Dermis blood vessel endothelial cell (primary cell): ENCODE measurements around the gene TREML2. TPM values are rescaled to one million over a fixed set of nuclear protein-coding genes. Genes with fewer than 3 reads are reported as not detected.
A peak's percentile ranks its signal among the peaks of the same experiment; 100 is the strongest.
"Not testable (repeated sequence)": the region's sequence is repeated elsewhere in the genome, so short reads cannot be mapped to it uniquely, and the experiment has no call there.

ENCODE experiments used
- DNase-seq: peaks from one replicate; pipeline ENCODE4 v3.0.0; 2010
- total RNA-seq: library from RNA; depleted of rRNA; stranded (reverse); fragments of >200 nt; gene quantifications from 2 replicates; pipeline ENCODE4 v1.2.3, GENCODE V29; 2014

The TREML2 gene
- total RNA-seq, 1 donor from 2014 or later: not detected

DNA sequence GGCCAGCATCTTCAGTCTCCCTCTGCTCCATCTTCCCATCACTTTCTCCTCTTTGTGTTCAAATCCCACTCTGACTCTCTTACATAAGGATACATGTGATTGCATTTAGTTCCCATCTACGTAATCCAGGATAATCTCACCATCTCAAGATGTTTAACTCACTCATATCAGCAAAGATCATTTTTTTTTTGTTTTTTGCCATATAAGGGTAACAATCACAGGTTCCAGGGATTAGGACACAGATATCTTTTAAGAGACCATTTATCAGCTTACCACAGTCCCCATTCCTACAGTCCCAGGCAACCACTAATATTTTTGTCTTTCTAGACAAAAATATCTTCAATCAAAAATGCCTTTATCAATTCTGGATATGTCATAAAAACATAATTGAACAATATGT, 3.2 kb upstream of the TREML2 start:
- DNase-seq: no peak

DNA sequence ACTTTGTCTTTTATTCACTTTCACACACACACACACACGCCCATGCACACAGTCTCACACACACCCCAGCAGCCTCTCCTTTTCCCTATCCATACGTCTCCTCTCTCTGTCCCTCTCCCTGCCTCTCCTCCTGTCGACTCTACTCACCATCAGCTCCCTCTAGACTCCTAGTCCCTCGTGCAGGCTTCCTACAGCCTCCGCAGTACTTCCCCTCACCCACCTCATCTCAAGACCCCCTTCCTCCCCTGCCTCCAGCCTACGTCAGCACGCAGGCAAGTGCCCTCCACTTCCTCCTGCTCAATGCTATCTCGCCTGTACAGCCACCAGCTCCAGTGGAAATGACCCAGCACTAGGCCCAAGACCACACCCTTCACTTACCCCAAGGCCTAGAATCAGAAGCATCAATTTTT, 820 bp upstream of the TREML2 start:
- DNase-seq: no peak

DNA sequence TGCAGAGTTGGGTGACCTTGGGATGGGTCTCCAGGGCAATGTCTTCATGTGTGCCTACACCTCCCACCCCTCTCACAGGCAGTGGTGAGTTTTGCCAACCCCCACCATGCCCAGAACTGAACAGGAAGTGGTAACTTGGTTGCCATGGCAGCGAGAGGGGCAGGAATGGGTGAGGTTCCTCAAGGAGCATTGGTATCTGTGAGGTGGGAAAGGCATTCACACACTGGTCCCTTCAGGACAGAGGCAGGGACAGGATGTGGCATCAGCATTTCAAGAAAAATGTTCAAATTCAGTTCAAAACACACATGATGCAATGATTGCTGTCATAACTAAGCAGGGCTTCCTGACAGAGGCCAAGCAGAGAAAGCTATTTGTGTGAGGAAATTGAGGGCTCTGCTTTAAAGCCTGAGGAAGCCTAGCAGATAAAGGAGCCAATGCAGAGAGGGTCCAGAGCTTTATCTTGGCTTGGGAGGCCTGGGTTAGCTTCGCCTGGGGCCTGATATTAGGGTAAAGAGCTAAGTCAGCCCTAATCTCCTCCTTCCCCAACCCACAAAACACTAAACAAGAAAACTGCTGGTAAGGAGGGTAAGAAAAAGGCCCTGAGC, 551 bp downstream of the TREML2 start:
- DNase-seq: no peak

DNA sequence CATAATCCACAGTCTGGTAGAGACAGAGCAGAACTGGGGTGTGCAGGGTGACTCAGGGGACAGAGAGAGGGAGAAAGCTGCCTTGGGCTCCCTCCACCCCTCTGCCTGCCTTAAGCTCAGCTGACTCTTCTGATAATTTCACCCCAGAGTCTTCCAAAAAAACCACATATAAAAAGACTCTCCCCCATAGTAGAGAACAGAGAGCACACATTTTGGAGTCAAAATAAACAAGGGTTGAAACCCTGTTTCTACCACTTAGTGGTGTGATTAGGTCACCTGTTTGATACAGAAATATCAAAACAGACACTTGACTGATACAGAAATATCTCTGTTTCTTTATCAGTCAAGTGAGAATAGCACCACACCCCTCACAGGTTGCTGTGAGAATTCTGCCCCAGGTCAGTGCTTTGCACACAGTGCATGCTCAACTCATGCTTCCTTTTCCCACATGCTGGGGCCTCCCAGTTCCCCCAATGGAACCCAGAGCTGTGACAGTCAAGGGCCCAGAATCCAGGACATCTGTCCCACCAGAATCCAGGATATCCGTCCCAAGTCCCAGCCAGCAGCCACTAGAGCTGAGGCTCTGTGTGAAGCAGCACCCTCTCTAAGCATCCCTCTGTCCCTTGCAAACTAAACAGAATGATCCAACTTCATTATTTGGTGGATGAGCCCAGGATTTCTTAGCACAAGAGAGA, 1.2 kb downstream of the TREML2 start:
- DNase-seq: no peak

DNA sequence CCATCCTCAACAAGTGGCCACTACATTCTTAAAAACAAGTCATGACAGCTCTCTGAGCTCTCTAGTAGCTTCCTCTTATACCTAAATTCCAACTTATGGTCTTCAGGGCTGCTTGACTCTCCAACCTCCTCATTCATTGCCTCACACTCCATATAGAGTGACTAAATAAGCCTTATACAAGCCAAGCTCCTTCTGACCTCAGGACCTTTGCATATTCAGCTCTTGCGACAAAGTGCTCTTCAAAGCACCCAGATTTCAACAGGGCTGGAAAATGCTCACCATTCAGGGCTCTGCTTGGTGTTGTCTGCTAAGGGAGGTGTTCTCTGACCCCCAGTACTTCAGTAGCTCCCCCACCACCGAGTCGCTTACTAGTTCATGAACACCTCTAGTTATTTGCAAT, 3.7 kb downstream of the TREML2 start:
- DNase-seq: no peak

DNA sequence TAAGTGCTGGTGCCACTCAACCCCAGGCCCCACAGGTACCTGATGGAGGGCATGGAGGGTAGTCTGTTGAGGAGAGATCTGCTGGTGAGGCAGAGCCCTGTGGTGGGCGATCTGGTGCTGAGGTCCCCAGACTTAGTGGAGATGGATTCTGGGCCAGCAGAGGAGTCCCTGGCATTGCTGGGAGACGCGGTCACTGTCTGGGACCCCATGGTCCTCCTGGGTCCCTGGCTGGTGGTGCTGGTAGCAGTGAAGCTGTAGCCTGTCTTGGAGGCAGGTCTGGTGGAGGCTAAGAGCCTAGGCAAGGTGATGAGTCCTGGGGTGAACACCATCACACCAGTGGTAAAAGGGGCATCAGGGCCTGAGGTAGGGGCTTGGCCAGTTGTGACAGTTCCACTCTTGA, 6.6 kb downstream of the TREML2 start:
- no peak for DNase-seq

DNA sequence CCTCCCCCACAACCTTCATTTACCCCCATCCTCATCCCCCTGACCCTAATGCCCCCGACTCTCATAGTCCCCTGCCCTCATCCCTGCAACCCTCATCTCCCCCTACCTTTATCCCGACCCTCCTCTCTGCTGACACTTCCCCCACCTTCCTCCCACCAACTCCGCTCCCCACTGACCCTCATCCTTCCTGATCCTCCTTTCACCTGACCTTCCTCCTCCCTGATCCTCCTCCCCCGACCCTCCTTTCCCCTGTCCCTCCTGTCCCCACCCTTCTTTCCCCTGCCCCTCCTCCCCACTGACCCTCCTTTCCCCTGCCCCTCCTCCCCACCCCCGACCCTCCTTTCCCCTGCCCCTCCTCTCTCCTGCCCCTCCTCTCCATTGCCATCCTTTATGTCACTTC, 7.1 kb downstream of the TREML2 start:
- no peak for DNase-seq

DNA sequence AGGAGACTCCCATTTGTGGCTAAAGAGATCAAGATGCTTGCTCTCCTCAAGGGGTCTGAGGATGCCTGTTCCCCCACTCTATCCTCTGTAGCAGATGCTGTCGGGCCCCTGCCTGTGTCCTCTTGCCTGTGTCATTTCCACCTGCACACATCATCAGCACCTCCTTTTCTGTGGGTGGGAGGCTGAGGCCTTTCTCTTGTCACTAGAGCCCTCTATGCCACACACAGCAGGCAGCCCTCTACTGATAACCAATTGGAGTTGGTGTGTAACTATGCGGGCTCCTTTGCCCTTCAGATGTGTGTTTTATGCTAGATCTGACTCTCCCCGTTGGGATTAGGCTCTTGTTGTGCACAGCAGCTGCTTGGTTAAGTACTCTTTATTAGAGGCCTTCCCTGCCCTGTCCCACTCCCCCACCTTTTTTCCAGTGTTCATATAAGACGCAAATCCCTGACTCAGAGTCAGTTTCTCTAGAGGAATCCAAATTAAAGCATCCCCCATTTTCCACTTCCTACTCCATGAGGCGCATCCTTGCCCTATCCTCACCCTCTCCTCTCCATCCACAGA, 7.7 kb downstream of the TREML2 start:
- no peak for DNase-seq

DNA sequence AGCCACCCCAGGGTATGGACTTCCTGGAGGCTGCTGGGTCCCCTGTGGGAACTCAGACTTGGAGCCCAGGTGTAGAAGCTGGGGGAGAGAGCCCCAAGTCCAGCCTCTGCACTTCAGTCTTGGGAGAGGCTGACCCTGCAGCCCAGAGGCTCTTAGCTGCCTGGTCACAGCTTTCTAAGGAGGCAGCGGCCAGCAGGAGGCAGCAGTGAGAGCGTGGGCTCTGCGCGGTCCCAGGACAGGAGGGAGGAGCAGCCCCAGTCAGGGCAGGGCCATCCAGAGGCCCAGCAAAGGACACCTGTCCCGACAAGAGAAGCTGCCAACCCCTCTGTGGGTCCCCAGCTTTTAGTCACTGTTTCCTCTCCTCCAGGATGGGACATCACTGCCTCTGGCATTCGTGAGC, 9.4 kb downstream of the TREML2 start:
- peak; percentile 25 for DNase-seq

DNA sequence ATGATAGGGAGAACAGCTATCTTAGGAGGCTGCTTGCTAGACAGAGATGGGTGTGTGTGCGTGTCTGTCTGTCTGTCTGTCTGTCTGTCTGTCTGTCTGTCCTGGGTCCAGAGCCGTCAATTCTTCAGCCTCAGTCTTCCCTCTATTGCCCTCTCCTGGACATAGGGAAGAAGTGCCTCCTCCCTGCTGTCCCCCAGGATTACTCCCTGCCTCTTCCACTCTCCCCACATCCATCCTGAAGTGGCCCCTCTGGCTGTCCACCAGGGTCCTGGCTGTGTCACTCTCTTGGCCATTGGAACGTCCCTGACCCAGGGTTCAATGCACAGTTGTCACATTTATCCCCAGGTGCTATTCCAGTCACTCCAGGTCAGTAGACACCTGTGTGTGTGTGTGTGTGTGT, 10.2 kb downstream of the TREML2 start:
- DNase-seq: no peak

DNA sequence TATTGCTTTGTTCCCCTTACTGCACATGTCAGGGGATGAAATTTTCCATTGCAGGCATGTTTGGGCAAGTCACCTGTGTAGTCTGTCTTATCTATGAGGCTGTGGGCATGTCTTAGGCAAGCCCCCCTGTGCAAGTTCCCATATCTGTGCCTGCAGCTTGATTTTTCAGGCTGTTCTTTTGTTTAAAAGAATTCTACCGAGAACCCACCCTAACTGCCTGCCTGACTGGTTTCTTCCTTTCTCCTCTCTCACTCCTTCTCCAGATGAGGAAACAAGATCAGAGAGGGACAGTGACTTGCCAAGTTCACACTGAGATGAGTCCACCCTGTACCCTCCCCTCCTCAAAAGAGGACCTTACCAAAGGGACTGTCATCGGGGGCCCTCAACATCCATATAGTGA, 11.0 kb downstream of the TREML2 start:
- no peak for DNase-seq

DNA sequence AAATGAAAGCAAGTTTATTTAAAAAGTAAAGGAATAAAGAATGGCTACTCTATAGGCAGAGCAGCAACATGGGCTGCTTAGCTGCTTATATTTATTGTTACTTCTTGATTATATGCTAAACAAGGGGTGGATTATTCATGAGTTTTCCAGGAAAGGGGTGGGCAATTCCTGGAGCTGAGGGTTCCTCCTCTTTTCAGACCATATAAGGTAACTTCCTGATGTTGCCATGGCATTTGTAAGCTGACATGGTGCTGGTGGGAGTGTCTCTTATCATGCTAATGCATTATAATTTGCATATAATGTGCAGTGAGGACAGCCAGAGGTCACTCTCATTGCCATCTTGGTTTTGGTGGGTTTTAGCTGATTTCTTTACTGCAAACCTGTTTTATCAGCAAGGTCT, 11.9 kb downstream of the TREML2 start:
- DNase-seq: not testable (repeated sequence)

DNA sequence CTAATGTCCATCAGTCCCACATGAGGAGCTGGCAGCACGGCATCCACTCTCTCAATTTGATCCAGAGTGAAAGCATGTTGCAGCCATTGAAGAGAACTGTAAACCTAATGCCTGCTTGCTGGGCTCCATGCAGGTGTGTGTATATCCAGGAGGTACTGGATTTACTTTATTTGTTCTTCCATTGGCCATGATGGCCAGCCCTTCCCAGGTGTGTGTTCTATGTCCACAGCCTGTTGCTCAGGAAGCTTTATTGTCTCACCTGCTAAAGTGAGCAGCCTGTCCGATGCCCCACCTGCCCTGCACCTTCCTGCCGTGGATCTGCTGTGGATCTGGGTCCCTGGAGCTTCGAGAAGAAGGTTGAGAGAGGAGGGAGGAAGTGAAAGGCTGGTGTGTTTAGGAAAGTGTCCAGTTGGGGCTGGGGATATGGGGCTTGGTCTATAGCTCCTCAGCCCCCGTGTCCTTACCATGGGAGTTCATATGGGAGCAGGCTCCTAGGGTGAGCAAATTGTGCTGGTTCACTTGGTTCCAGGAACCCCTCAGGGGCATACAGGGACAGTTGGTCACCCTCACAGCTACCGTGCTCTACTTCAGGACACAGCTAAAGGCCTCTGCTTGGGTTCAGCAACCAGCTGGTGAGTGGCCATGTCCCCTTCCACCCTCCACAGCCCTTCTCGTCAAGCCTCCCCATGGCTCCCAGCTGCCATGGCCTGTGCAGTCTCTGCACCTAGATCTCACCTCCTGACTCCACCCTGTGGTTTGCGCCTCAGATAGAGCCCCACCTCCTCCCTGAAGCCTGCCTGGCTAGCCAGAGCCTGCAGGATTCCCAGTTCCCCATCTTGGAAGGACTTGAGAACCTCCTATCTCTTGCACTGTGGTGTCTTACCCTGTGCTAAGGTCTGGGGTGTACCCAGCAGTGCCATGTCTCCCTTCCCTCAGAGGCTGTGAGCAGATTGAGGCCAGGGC, 12.7 kb downstream of the TREML2 start:
- no peak for DNase-seq

DNA sequence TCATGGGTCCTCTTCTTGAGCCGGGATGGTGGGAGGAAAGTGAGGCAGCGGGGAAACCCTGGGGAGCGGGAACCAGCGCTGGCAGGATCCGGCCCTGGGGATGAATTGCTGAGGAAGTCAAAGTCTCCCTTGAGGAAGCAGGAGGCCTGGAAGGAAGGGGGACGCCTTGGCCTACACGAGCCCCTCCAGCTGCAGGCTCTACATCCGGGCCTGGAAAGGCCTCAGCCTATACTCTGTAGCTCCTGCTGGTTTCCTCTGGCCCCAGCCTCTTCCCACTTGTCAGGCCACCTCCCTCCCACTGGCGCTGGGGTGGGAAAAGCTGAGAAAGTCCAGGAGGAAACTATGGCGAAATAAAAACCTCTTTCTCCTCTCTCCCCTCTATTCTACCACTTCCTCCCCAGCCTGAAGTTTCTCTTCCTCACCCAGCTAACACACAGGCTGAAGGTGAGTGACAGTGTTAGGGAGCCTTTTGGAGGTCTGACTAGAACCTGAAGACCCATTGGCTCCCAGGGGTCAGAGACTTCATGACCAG, 14.9 kb downstream of the TREML2 start:
- no peak for DNase-seq

DNA sequence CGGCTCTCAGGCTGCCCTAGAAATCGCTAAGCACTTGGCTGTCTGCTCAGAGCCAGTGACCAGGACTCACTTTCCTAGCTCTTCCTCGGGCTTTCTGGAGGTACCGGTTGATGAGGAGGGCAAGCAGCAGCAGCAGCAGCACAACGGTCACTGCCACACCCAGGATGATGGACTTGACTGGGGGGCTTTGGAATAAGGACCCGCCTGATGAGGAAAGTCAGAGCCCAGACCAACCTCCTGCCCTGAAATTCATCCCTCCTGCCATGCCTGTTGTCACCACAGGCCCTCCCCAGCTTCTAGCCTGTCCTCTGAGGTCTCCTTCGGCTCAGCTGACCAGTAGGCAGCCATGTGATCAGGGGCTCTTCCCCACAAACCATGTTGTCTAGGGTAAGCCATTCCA, 16.2 kb downstream of the TREML2 start:
- DNase-seq: no peak

DNA sequence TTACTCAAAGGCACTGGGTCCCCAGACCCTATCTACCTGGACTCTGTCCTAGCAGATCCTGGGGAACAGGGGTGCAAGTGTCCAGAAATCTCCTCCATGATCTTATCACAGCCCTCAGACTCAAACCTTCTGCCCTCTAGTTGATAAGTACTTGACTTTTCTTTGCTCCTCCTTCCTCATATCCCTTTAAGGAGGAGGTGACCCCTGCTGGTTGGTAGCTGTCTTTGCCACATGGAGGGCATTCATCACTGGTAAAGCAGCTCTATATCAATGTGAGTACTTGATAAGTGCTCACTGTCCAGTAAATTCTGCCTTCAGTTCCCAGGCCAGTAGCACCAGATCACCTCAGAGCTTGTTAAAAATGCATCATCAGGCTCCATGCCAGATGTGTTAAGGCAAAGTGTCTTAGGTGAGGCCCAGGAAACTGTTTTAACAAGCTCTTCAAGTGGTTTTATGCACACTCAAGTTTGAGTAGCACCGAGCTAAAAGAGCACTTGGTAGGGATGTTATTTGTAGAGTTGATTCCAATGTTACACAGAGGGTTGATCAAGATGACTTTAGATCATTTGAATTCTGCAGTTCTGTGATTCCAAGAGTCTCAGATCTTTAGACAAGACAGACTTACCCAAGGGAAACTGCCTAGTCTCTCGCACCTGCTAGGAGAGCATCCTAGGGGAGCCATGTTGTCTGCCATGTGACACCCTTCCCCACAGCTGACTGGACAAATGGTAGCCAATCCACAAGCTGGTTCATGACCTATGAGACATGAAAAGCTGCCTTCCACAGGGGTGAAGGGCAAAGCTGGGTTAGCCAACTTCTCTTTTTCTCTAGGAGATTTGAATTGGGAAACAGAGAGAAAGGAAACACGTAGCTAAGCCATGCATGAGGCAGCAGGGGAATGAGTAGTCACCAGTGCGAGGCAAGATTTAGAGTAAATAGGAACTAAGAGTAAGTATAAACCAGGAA, 18.6 kb downstream of the TREML2 start:
- DNase-seq: peak; percentile 84

DNA sequence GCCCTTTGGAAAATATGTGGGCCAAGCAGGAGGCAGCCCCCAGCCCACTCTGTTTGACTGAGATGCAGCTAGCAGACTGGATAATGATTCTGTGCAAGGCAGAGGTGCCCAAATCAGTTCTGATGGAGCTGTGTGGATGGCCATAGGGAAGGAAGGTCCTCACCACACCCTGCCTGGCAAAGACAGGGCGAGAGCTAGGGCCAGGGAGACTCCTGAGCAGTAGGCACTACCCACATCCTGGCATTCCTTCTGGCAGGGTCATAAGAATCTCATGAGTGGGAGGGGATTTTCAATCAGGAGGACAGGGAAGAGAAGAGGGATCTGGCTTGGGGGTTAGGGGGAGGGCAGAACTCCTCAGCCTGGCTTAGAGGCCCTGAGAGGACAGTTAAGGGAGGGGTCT, 19.4 kb downstream of the TREML2 start:
- no peak for DNase-seq

DNA sequence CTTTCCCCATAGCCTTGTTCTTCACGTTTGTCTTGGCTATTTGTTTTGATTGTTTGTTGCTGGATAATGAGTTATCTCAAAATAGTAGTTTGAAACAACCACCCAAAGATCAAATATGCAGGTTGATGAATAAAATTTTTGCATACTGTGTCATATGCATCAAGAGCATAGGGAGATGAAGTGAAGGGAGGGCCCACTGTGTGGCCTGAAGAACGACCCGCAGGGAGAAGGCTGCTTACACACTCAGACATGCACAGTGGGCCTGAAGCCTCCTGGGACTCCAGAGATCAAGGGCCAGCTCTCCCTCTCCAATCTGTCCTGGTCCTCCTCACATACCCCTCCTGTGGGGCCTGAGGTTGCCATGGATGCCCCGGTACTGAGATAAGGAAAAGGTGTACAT, 21.8 kb downstream of the TREML2 start:
- DNase-seq: no peak

DNA sequence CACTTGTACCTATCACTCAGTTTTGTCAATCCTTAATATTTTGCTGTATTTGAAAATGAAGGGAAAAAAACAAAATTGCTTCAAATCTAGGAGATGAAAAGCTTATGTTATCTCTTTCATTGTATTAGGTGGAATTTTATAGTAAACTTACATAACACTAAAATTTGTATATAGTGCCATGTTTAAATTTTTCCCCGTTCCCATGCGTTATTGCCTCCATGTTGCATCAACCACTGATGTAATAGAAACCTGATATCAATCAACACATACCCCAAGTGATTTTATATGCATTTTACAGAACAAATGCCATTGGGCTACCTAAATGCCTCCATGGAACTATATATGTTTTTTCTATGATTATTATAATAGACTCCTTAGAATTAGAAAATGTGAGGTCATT, 23.3 kb downstream of the TREML2 start:
- DNase-seq: no peak

DNA sequence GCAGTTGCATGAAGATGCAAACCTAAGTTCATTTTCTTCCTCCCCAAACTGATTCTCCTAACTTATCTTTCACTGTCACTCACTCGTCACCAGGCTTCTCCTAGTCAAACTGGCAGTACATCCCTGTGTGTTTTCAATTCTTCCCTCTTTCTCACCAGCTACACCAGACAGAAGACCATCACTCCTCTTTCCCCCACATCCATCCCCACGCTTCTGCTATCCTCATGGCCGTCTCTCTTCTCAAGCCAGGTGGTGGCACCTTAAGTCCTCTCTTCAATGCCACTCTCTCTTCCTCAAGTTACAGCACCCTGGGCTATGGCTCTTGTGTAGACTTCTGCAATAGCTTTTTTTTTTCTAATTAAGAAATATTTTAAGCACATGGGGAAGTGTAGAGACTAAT, 23.7 kb downstream of the TREML2 start:
- DNase-seq: no peak

DNA sequence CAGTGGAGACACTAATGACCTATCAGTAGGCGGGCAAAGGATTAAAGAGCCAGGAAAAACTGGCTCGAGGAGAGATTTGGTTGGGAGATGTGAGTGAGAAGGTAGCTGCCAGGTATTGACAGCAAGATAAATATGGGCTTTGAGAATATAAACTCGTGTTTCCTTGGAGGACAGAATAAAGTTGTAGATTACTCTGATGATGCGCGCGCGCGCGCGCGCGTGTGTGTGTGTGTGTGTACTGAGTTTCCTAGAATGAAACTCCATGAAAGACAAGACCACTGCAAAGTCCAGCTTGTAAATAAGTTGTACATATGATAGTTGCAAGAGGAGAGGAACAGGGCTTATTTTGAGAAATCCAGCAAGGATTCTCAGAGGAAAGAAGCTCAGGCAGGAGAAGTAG, 24.8 kb downstream of the TREML2 start:
- DNase-seq: no peak

DNA sequence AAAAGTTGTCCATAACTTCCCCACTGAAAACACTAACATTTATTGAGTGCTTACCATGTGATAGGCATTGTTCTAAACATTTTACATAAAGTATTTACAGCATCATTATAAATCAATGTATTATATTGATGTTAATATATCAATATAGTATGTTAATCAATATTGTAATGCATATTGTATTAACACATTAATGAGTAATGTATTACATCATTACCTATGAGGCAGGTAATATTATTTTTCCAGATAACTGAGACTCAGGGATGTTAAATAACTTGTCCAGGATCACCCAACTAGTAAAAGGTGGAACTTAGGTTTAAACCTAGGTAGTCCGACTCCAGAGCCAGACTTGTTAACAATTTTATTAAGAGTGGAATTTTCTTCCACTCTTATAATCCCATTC, 25.9 kb downstream of the TREML2 start:
- DNase-seq: no peak
